NCI-H345 treated with DMSO at 0.1 percent for 48 hours (cell line): ENCODE measurements around the gene ZDHHC14.
A peak's percentile ranks its signal among the peaks of the same experiment; 100 is the strongest.
"Not testable (repeated sequence)": the region's sequence is repeated elsewhere in the genome, so short reads cannot be mapped to it uniquely, and the experiment has no call there.

Experiments
- DNase-seq: peaks from one replicate; lab custom pipeline; 2025; ENCODE audit not compliant: unreplicated experiment; lab: John Stamatoyannopoulos, UW

Gene ZDHHC14

DNA sequence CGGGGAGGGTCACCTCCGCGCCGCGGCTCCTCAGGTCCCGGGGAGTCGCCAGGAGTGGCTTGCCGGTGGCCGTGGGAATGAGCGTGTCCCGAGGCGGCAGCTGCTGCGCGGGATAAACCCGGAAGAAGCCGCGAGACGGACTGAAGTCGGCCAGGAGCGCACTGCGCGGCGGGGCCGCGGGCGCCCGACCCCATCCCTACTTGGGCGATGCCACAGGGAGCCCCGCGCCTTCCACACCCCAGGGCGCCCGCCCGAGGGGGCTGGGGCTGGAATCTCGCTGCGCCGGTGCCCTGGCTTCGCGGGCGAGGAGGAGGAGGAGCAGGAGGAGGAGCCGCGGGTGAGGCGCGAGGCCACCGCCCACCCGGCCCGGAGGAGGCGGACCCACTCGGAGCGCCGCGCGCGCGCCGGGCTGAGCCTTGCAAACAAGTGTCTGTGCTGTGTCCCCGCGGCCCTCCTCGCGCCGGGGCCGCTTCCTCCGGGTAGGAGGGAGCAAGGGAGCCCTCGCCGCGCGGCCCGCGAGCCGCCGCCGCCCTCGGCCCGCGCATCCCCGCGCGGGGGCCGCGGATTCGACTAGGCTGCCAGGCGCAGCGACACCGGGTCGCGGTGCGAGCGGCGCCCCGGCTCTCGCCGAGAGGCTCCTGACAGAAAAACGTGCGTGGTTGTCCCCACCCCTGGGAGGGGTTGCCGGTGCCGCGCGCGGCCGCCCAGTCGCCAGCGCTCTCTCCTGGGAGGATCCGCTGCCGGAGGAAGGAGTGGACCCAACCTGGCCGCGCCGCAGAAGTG is at the start of gene ZDHHC14:
Gene ZDHHC14 (plus strand): TSS at position 412 of the 783 bp plus-strand sequence.
- DNase-seq = peak; percentile 72

DNA sequence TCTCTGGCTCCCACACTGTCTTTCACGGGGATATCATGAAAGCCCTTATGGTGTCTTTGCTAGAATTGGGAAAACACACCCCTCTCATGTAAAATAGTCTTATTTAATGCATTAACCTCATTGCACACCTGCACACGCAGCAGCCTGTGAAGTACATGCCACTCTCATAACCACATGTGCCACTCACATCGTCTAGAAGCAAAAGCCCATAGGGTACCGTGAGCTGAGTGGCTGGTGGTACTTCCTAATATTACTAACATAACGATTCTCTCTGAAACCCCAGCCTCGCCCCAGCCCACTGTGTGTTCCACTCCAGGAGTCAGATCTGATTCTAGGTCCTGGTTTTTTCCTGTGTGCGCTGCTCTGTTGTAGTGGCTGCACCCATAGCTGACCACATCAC is 48.2 kb upstream of the ZDHHC14 start:
- no peak for DNase-seq

DNA sequence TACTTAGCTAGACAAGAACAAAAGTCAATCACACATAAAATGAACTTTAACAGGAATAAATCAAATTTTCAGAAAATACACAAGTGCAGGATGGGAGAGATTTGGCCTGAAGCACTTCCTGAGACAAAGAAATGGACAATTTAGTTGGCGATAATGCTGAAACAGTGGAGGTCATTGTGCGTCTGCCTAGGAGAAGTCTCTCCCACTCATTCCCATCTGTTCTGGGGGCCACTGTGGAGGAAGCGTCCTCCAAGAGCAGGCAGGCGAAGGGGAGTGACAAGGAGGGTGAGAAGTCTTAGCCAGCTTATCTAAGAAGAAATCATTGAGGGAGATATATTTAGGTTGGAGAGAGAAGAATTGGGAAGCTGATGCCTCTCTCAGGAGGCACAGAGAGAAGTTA is 47.5 kb upstream of the ZDHHC14 start:
- no peak for DNase-seq

DNA sequence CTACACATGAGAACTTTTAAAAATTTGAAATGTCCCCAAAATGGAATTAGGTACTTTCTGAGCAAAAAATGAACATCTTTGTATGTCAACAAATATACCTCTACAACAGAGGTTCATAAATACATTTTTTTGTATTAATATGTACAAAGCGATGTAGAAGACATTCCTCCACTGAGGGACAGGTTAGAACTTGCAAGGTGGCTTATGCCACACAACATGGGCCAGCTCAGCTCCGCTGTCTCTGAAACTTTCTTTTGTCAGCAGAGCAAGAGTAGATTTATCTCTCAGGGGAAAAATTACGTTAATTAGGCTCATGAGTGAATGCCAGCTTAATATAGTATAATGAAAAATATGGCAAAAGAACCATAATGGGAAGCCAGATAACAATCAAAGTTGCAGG is 47.0 kb upstream of the ZDHHC14 start:
- no peak for DNase-seq

DNA sequence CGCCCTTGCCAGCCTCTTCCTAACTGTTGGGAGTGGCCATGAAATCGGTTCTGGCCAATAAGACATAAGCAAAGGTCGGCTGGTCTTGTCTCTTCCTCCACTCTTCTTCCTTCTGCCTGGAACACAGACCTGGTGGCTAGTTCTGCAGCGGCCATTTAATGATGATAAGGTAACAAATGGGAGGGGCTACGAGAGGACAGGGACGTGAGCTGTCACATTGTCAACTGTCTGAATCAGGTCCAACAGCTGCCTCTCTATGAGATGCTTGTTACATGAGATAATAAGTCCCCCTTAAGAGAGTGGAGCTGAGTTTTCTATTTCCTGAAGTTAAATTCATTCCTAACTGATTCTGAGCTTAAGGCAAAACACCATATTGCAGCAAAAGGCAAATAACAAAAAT is 45.2 kb upstream of the ZDHHC14 start:
- no peak for DNase-seq

DNA sequence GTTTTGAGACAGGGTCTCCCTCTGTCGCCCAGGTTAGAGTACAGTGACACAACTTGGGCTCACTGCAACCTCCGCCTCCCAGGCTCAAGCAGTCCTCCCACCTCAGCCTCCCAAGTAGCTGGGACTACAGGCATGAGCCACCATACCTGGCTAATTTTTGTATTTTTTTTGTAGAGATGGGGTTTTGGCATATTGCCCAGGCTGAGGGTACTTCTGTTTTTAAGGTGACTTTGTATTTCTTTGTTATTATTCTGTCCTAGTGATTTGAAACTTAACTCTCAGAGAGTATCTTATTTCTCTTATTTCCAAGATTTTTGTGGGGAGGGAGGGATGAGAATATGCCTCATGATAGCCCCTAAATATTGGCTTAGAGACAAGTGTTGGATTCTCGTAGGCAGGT is 43.7 kb upstream of the ZDHHC14 start:
- DNase-seq = not testable (repeated sequence)

DNA sequence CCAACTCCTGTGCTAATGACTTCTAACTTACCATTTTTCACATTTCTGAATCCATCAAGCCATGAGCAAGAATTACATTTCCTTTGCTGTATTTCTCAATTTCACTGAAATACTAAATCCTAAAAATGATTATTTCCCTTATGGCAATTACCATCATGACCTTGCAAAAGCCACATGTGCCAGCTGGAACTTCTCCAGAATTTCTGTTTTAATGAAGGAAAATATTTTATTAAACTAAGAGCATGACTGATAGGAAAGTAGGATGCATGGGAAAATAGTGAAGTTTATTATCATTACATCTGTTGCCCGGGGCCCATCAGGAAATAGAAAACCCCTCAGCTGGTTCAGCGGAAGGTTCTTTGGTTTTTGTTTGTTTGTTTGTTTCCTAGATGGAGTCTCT is 43.2 kb upstream of the ZDHHC14 start:
- DNase-seq = no peak

DNA sequence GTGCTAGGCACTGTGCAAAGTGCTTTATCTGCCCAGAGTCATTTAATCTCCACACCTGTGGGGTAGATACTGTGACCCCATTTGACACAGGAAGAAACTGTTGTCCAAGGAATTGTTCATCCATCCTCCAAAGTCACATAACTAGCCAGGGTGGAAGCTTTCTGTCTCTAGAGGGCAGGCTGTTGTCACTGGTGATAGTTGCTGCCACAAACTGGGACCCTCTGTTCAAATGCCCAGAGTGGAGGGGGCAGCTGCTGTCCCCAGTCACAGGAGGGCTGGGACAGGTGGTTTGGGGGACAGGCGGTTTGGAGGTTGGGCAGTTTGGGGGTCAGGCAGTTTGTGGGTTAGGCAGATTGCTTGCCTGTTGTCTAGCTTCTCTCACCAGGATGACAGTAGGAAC is 41.6 kb upstream of the ZDHHC14 start:
- DNase-seq = no peak

DNA sequence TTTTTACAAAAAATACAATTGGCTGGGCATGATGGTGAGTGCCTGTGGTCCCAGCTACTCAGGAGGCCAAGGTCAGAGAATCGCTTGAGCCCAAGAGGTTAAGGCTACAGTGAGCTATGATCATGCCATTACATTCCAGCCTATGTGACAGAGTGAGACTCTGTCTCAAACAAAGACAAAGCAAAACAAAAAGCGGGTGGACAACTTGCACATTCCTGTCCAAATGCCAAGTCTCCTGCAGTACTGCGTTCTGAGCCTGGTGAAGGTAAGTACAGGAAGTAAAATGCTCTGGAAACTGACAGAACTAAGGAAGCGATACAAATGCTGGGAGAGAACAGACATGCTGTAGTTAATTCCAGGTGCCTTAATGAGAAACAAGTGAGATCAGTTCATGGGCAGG is 37.3 kb upstream of the ZDHHC14 start:
- DNase-seq = no peak

DNA sequence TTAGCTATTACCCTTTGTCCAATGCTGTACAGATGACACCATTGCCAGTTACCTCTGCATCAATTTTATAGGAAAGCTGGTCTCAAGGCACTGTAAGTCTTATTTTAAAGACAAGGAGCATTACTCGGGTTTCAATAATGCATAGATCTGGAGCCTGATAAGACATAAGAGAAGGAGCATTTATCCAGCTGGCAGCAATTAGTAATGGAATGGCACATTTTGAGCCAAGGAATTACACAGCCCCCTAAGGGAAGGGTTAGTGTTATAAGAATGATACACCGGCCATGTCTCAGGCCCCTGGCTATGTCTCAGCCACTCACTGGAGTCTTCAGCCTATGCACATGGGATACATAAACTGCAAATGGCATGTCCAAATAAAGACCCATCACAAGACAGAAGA is 34.6 kb upstream of the ZDHHC14 start:
- DNase-seq = no peak

DNA sequence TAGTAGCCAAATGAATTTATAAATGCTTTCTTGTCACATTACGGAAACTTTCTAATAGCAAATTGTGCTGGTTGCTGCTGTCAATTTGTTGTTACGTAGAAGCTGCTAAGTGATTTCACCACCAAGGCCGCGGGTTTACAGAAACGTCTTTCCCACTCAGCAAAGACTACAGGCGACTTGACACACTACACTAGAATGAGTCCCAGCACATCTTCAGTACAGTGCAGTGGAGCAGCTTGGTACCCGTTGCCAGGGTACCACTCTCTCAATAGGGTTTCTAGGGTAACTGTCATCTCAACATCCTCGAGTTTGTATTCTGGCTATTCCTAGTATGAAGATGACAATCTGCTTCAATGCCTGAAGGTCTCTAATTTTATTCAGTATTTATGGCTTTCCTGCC is 22.7 kb upstream of the ZDHHC14 start:
- DNase-seq = no peak

DNA sequence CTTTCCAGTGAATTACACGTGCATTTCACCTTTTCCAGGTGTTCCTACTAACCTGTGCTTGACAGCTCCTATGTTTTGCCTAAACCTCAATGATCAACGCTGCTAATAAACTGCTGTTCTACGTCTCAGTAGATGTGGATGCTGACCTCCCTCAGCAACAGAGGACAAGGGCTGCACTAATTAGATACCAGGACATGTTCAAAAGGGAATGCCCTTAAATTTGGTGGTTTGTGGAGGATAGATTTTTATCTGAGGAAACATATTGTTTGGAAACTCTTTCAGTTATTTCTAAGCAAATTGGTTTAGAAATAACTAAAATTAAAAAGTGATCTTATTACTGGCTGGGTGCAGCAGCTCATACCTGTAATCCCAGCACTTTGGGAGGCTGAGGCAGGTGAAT is 19.1 kb upstream of the ZDHHC14 start:
- no peak for DNase-seq

DNA sequence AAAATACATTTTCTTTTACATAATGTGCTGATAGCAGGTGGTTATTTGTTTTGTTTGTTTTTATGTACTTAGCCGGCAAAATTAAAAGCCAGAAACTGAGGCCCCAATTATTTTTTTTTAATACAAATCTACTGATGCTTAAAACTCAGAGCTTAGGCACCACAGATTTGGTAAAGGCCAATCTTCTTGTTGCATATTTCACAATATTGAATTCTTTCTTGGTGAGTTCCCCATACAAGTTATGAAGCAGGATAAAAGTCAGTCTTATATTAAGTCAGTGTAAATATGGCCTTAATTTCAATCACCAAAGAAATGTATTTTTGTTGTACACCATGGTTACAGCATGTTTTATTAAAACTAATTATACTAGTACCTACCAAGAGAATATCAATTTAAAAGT is 16.3 kb upstream of the ZDHHC14 start:
- no peak for DNase-seq

DNA sequence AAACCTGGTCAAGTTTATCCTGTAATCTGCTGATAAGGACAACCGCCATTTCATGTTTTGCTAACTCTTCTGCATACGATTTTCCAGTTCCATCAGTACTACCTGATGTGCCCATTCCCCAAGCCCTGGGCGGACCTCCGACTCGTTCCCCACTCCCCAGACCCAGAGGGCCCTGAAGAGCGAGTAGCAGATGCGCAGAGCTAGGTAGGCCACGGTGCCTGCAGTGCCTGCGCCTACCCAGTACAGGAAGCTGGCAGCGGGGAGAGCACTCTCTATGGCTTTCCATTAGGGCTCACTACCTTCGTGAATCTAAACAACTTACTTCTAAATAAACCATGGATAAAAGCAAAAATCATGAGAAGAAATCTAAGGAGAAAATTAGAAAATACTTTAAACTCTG is 14.3 kb upstream of the ZDHHC14 start:
- no peak for DNase-seq

DNA sequence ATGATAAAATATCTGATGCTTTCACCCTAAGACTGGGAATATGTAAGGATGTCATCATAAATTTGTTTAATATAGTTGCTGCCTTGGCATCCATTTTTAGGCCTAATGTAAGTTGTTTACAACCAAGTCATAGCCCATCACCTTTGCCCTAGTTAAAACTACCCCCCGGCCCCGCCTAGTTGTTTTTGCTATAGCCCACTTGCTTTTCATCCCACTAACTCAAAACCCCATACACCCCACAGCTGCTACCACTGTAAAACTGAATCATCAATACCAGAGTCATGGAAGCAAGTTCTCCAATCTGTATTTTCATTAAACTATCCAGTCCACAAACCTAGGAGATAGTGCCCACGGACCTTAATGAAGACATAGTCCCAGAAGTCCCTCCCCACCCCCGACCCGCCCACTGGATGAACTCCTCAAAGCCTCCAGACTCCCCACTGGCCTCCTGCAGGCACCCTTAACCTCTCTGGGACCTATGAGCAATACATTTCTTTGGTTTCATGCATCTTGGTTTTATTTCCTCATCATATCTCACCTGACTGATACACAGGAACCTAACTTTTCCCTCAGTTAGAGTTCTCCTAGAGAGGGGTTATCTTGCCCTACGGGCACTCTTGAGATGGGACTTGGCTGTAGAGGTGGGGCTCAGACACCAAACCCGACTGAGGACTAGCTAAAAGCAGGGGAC is 12.5 kb upstream of the ZDHHC14 start:
- DNase-seq = no peak

DNA sequence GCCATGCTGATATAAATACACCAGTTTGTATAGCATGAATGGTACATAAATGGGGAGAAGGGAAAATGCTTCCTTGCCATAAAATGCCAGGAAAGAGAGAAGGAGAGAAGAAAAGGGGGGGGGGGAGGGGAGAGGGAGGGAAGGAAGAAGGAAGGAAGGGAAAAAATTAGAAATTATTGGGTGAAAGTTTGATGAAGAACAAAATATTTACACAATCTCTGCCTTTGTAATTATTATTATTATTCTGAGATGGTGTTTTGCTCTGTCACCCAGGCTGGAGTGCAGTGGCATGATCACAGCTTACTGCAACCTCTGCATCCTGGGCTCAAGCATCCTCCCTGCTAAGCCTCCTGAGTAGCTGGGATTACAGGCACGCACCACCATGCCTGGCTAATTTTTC is 10.2 kb upstream of the ZDHHC14 start:
- no peak for DNase-seq

DNA sequence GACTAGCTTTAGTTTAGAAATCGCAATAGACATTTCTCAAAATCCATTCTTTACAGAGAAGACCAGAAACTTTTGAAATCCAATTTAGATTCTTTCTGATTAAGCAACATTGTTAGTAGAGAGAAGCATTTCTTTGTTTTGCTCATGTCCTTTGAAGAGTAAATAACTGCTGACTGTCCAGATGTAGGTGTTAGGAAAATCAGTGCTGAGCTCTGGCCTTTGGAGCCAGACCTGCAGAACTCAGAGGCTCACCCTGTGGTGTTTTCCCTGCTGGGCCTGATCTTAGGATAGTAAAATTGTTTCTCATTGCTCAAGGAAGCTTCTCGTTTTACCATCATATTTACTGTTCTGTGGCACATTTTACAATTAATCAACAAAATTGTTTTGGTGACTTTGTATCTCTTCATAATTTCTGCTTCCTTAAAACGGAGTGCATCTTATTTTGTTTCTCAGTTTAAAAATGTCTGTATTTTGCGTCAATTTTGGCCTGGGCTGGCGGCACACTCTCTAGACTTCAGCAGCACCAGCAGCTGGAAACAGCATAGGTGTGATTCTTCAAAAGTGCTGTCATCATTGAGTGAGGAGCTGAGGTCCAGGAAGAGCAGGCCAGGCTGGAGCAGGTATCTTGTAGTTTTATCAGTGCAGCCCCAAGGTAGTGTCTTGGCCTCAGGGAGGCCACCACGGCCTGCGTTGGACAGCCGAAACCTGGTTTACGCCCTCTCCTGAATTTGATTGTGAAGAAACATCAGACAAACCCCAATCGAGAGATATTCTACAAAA is 8.3 kb upstream of the ZDHHC14 start:
- no peak for DNase-seq

DNA sequence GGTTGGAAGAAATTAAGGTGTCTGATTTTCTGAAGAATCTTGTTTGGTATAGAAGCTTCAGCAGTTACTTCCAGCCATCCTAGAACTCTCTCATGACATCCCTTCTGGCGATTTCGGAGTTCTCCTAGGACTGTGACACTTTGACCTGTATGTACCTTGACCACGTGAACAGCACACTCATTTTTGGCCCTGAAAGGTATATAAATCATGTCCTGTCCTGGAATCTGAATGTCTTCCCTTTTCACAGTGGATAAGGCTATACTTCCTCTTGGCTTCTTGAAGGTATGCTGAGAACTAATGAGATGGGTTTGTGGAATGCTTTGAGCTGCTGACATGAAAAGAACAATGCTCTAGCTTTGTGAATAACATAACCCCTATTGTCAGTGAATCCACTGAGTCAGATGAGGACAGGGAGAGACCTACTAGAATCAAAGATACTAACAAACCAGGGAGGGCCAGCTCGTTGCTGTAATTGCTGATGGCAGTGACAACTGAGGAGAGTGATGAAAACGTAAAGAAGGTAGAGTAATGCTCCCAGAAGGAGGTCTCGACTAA is 6.0 kb upstream of the ZDHHC14 start:
- DNase-seq = no peak

DNA sequence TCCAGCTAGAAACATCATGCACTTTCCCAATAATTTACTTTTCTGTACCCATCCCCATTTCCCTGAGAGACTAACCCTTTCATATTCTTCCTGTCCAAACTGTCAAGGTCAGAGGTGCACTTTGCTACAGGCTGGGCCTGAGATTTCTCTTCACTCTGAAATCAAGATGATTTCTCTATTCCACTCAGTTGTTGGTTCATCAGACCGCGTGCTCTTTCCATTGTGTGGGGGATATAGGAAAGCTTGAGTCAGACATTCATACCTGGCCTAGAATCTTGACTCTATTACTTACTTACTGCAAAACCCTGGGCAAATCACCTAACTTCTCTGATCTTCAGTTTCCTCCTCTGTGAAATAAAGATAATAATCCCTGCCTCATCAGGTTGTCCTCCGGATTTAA is 4.7 kb upstream of the ZDHHC14 start:
- no peak for DNase-seq

DNA sequence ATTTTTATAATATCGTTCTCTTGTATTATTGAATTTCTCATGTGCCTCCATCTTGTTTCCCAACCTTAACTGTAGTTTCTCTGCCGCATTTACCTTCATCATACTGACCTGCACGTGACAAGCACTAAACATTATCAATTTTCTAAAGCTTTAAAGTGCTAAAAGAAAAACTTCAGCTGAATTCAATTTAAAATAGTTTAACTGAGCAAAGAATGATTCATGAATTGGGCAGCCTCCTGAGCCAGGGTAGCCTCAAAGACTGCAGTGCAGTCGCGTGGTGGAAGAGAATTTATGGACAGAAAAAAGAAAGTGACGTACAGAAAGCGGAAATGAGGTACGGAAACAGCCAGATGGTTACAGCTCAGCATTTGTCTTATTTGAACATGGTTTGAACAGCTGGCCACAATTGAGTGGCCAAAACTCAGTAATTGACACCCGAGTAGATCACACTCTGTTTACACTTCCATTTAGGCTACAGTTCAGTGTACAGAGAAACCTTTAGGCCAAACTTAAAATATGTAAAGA is 4.2 kb upstream of the ZDHHC14 start:
- peak; percentile 26 for DNase-seq

DNA sequence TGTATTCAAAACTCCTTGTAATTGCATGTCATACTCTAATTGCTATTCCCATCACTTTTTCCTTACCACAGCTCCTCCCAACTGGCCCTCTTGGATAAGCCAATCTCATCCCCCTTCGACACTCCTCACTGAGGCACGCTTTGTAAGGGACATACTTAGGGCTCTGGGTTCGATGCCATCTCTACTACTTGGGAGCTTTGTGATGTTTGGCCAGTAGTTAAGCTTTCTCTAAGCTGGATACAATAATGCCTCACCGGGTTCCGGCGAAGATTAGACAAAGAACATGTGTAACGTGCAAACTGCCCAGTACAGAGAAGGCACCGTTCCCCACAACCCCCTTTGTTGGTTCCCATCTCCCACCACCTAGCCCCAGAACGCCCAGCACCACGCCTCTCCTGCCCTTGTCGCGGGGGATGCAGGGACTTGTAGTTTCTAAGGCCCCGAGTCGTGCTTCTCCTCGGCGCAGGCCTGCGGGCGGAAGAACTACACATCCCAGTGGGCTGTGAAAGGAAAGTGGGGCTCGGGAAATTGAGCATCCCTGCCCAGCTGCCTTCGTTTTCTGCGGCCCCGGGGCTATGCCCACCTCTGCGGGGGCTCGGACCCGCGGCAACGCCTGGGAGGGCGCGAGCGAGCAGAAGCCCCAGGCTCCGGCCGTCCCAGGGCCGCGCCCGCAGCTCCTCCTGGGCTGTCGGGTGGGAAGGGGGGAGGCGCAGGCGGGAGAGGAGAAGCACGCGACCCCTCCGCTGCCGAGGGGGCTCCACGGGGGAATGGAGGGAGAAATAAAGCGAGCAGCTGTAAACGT is 1.1 kb upstream of the ZDHHC14 start:
- peak; percentile 92 for DNase-seq
